ENCODE results near the gene FLOT1. TPM values are rescaled to one million over a fixed set of nuclear protein-coding genes. Genes with fewer than 3 reads are reported as not detected.

FLOT1 gene
- total and polyA plus RNA-seq, 2 donors (not counting 3 experiments of a cell fraction or from before 2014, with no cell fraction given), result 141 to 154 TPM

GRCh38 chr6:30719791-30720737 lies 22.4 kb downstream of the FLOT1 start, which contains the start of gene TUBB:
TUBB (plus strand) TSS chr6:30720352; CDS start chr6:30720507, 155 bp downstream.
- dilution Hi-C loops (cut with MboI; ENCODE audit: extremely low pct_ligation_motif_present, low sequenced_read_pairs), result no loop called here
- FAIRE-seq (peak; percentile 83), DNase-seq (ENCODE audit: low read depth, low spot score) (peak; percentile 98)
- Histone ChIP-seq H2AFZ (ENCODE audit: low read depth, low read length) (no peak within 1 kb of the TSS), H3K27ac (ENCODE audit: insufficient read depth, low read depth, low read length) (peak within 1 kb of the TSS; percentile 94), H3K9me3 (replicated peaks; ENCODE audit: control insufficient read depth, insufficient read depth, low read length) (no peaks in the 10 kb centered on the region), H3K27me3 (ENCODE audit: control insufficient read depth in 2 of 2, insufficient read depth in 2 of 2, low read length in 2 of 2) (no peaks in the 10 kb centered on the region), H3K9ac (replicated peaks; ENCODE audit: extremely low read depth, insufficient read depth, low read length) (peak within 1 kb of the TSS; percentile 100), H3K79me2 (ENCODE audit: control insufficient read depth, insufficient read depth, low read length) (peaks cover 63% of the 10 kb centered on the region), H3K36me3 (ENCODE audit: control insufficient read depth in 2 of 2, extremely low read depth in 1 of 2, insufficient read depth in 2 of 2, low read length in 2 of 2) (peaks cover 10 to 24% of the 10 kb centered on the region in 2 experiments), H4K20me1 (replicated peaks; ENCODE audit: control insufficient read depth, extremely low read depth, insufficient read depth, low read length) (peaks cover 3% of the 10 kb centered on the region), H3K4me3 (replicated peaks in 1 of 3; ENCODE audit: insufficient read depth in 1 of 3, low read depth in 1 of 3, low read length in 3 of 3) (peak within 1 kb of the TSS; percentile 94 to 99 (median 99)), H3K4me1 (ENCODE audit: control insufficient read depth, extremely low read depth, insufficient read depth, low read length) (peaks cover 44% of the 10 kb centered on the region), H3K9me1 (replicated peaks; ENCODE audit: control insufficient read depth, extremely low read depth, insufficient read depth, low read length) (no peaks in the 10 kb centered on the region), H3K4me2 (ENCODE audit: insufficient read depth, low read length) (peak within 1 kb of the TSS; percentile 86)
- CTCF ChIA-PET, result interaction anchor here (1.2 to 9.2 kb wide), 8 partner anchors 11 to 367 kb away, joined by 4 to 296 read pairs (median 6); no protein-coding TSS in a partner anchor
- TSS peak; percentile 25 for BruUV-seq (replicated peaks)
- POLR2A ChIA-PET, result interaction anchor here (0.6 to 3.0 kb wide), 3 partner anchors 30 to 89 kb away, joined by 3 to 34 read pairs (median 4); no protein-coding TSS in a partner anchor
- intact Hi-C loops (cut with micrococcal nuclease), result loop anchor here (2.0 kb wide), 2 partner anchors 73 to 237 kb away; partner anchors contain the start of gene C6orf136
- TF ChIP-seq FOS (IDR thresholded peaks at IDR 0.05; ENCODE audit: borderline replicate concordance, insufficient read depth, low read length) (no peak), CTCF (IDR thresholded peaks at IDR 0.05; ENCODE audit: extremely low read depth in 1 of 2, insufficient read depth in 1 of 2, low read depth in 1 of 2, low read length in 2 of 2) (no peak), POLR2AphosphoS5 (IDR thresholded peaks at IDR 0.05; ENCODE audit: insufficient read depth, low read depth, low read length) (peak; percentile 96), MAX (IDR thresholded peaks at IDR 0.05; ENCODE audit: insufficient read depth, insufficient read length) (peak; percentile 46), POLR2A (IDR thresholded peaks at IDR 0.05; ENCODE audit: low read depth, low read length) (peak; percentile 93)
